ENCODE data around the gene ARHGEF4.

DNA sequence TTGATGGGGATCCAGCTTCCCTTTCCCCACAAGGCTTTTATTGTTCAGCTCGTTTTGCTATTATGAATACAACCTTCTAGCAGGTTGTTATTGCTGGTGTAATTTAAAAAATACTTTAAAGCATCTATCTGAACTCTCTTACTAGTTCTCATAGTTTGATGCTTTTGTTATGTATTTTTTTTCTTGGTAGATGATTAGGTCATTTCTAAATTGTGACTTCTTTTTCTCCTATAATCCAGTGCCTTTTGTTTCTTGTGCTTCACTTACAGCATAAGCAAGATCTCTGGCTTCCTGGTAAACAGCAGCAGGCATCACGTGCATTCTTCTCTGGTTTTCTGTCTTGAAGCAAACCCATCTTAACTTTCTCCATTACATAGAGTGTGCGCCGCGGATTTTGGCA is 160.5 kb downstream of the ARHGEF4 start:
- TF ChIP-seq, protein P1, sequence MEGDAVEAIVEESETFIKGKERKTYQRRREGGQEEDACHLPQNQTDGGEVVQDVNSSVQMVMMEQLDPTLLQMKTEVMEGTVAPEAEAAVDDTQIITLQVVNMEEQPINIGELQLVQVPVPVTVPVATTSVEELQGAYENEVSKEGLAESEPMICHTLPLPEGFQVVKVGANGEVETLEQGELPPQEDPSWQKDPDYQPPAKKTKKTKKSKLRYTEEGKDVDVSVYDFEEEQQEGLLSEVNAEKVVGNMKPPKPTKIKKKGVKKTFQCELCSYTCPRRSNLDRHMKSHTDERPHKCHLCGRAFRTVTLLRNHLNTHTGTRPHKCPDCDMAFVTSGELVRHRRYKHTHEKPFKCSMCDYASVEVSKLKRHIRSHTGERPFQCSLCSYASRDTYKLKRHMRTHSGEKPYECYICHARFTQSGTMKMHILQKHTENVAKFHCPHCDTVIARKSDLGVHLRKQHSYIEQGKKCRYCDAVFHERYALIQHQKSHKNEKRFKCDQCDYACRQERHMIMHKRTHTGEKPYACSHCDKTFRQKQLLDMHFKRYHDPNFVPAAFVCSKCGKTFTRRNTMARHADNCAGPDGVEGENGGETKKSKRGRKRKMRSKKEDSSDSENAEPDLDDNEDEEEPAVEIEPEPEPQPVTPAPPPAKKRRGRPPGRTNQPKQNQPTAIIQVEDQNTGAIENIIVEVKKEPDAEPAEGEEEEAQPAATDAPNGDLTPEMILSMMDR (IDR thresholded peaks at IDR 0.05; ENCODE audit: insufficient read depth, low read depth, low read length): no peak
- TF ChIP-seq EZH2 (IDR thresholded peaks at IDR 0.05; ENCODE audit: insufficient read depth, low read length): no peak

Data from astrocyte (in vitro differentiated cells and primary cell).